A204.1 (cell line): ENCODE results near the gene RREB1.

Source experiments
- FAIRE-seq: peaks from 2 replicates; lab custom pipeline; 2012; peaks lifted over from hg19 to GRCh38; lab: Jason Lieb, UNC

The RREB1 gene, protein sequence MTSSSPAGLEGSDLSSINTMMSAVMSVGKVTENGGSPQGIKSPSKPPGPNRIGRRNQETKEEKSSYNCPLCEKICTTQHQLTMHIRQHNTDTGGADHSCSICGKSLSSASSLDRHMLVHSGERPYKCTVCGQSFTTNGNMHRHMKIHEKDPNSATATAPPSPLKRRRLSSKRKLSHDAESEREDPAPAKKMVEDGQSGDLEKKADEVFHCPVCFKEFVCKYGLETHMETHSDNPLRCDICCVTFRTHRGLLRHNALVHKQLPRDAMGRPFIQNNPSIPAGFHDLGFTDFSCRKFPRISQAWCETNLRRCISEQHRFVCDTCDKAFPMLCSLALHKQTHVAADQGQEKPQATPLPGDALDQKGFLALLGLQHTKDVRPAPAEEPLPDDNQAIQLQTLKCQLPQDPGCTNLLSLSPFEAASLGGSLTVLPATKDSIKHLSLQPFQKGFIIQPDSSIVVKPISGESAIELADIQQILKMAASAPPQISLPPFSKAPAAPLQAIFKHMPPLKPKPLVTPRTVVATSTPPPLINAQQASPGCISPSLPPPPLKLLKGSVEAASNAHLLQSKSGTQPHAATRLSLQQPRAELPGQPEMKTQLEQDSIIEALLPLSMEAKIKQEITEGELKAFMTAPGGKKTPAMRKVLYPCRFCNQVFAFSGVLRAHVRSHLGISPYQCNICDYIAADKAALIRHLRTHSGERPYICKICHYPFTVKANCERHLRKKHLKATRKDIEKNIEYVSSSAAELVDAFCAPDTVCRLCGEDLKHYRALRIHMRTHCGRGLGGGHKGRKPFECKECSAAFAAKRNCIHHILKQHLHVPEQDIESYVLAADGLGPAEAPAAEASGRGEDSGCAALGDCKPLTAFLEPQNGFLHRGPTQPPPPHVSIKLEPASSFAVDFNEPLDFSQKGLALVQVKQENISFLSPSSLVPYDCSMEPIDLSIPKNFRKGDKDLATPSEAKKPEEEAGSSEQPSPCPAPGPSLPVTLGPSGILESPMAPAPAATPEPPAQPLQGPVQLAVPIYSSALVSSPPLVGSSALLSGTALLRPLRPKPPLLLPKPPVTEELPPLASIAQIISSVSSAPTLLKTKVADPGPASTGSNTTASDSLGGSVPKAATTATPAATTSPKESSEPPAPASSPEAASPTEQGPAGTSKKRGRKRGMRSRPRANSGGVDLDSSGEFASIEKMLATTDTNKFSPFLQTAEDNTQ (N-terminal part only)

DNA sequence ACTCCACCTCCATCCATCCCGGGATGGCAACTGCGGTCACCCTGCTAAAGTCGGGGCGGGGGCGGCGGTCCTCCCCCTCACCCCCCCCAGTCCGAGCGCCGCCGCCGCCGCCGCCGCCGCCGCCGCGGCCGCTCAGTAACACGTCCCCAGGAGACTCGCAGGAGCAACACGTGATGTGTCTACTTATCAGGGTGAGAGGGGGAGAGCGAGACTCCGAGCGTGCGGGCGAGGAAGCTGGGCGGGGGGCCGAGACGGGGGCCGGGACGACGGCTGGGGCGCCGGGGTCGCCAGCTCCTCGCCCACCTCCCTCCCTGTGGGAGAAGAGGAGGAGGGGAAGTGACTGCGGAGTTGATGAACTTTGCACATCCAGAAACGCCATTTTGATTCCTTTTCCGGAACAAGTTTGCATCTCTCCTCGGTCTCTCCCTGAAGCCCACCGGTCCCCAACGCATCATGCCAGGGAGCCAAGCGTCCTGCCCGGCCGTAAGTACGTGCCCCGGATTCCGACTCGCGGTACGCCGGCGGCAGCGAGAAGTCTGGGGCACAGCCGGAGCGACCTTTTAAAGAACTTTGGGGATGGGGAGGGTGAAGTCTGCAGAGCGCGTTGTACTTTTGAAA lies at the start of gene RREB1:
TSS of gene RREB1 (plus strand) at position 384 of the 618 bp plus-strand sequence. CDS start 73,951 bp downstream, outside the sequence.
- no peak for FAIRE-seq

DNA sequence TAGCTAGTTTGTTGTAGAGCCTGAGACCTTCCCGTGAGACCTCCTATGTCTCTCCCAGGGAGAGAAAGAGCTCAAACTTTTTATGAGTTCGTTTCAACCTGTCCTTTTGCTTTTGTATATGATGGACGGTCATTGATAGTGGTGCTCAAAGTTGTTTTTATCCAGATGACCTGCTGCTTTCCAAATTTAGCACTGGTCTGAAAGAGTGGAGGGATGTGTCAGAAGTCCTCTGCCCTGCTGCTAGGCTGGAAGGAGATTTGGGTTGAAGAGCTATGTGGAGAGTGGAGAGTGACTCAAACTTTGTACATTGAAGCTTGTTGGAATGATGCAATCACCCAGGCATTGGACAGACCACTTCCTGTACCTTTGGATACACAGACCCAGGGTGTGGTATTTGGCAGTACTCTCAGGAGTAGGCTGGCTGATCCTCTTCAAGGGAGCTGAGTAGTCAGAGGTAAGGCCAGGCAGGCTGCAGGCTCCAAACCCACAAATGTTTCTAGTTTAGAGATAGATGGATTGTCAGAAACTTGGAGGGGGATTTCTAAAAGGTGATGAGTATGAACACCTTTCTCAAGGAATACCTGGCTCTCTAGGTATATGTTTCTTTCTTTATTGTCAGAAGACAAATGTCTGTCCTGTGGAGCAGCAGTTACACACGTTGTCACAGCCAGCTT lies 49.4 kb upstream of the RREB1 start:
- FAIRE-seq: no peak

DNA sequence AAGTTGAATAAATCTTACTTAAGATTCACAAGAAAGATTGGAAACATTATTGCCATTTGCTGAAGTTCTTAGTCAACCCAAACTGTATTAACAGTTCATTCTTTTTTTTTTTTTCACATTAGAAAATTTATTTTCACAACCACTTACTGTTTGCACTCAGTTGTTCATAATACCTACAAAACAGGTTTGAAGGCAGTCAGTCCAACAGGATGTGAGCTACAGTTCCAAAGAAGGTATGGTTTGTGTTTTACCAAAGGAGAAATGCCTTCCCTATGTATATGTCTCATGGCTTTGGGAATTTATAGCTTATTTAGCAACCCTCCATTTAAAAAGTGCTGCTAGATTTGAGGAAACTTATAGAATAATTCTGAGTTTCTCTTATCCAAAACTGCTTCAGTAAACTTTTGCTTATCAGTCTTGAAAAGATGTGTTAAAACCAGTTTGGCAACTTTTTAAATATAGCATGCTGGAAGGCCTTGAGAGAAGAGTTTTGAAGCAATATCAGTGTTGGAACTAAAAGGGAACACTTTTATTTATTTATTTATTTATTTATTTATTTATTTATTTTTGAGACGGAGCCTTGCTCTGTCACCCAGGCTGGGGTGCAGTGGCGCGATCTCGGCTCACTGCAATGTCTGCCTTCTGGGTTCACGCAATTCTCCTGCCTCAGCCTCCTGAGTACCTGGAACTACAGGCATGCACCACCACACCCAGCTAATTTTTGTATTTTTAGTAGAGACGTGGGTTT lies 46.8 kb upstream of the RREB1 start:
- FAIRE-seq: no peak

GRCh38 chr6:7062451-7063162 lies 45.2 kb upstream of the RREB1 start:
- FAIRE-seq: no peak

DNA sequence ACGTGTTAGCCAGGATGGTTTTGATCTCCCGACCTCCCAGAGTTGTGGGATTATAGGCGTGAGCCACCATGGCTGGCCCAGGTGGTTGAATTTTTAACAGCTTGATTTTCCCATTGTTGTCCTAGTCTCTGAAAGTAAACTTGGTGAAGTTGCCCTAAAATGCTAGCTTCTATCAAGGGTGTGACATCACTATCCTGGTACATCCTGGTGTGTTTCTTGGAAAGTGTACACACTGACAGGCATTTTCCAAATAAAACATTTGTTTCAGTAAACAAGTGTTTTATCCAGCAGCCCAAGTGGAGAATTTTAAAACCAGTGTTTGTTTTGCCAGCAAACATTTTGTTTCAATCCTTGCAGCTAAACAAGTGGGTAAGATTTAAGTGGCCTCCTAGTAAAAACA lies 40.5 kb upstream of the RREB1 start:
- FAIRE-seq: no peak

GRCh38 chr6:7071405-7071804 lies 36.4 kb upstream of the RREB1 start:
- FAIRE-seq: no peak

GRCh38 chr6:7073082-7073820 lies 34.5 kb upstream of the RREB1 start:
- FAIRE-seq: no peak

DNA sequence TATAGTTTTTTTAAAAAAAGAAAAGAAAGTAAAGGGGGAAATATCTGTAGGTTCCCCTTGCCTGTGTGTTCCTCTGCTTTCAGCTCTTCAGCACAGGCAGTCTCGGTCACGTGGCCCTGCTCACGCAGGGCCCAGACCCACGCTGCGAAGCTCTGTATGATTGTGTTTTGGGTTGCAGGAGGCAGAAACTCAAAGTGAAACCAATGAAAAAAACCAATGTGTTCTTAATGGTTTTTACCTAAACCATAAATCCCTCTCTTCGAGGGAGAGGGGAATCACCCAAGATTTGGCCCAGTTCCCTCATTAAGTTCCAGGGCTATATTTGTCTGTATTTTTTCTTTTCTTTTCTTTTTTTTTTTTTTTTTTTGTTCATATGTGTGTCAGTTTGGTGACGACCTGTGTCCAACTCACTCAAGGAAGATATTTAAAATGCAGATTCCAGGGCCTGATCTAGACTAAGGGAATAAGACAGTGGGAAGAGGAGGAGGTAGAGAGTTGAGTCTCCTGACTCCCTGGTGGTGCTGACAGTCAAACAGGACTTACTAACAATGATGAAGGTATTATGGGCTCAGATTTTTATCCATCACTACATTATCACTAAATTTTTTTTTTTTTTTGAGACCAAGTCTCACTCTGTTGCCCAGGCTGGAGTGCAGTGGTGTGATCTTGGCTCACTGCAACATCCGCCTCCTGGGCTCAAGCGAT lies 33.8 kb upstream of the RREB1 start:
- no peak for FAIRE-seq

- no peak for FAIRE-seq
These were observed 32.9 kb upstream of the RREB1 start for GRCh38 chr6:7074870-7075269.

- FAIRE-seq: no peak
These were observed 32.3 kb upstream of the RREB1 start for GRCh38 chr6:7075341-7076000.

- no peak for FAIRE-seq
These were observed 29.9 kb upstream of the RREB1 start for GRCh38 chr6:7077856-7078255.

- FAIRE-seq: no peak
These were observed 28.9 kb upstream of the RREB1 start for GRCh38 chr6:7078856-7079255.

GRCh38 chr6:7080311-7080710 lies 27.4 kb upstream of the RREB1 start:
- FAIRE-seq: no peak

GRCh38 chr6:7085911-7086310 lies 21.9 kb upstream of the RREB1 start:
- no peak for FAIRE-seq

DNA sequence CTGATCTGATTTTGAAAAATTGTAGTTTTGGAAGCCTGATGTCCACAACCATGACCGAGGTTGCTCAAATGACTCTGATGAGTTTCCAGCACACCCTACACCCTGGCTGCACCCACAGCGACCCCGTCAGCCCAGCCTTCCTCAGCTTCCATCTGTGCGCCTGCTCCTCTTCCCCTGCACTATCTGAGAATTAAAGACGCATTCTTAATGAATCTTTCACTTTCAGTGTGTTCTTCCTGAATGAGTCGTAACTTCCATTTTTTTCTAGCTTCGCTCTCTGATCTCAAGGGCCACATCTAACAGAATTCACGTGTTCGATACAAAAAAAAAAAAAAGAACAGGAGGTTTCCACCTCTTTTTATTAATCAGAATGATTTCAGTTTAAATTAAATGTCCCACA lies 21.3 kb upstream of the RREB1 start:
- no peak for FAIRE-seq

DNA sequence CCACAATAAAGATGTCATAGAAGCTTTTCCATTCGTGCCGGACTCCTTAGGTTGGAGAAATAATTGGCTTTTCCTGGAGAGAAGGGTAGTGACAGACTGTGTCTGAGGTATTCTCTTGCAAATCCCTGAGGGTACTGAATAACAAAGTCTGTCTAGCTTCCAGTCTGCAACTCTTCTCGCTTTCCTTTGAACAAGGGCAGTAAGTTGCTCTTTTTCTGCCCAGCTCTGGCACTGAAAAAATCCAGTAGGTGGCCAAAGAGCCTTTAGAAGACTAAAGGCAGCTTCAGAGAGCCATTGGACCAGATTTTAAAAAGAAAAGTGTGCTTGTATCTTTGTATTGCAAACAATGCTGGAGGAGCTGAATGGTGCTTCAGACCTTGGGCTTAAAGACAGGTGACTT lies 20.7 kb upstream of the RREB1 start:
- no peak for FAIRE-seq

- FAIRE-seq: no peak
These were observed 20.2 kb upstream of the RREB1 start for GRCh38 chr6:7087491-7087979.

DNA sequence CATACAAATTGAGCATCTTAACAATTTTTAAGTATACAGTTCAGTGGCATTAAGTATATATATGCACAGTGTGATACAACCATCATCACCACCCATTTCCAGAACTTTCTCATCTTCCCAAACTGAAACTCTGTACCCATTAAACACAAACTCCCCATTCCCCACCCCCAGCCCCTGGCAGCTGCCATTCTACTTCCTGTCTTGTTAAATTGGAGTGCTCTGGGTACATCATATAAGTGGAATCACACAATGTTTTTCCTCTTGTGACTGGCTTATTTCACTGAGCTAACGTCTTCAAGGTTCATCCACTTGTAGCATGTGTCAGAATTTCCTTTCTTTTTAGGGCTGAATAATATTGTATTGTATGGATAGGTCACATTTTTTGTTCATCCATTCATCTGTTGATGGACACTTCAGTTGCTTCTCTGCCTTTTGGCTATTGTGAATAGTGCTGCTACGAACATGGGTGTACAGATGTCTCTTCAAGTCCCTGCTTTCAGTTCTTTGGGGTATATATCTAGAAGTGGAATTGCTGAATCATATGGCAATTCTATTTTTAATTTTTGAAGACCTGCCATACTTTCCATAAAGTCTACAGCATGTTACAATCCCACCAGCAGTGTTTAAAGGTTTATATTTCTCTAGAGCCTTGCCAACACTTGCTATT lies 19.6 kb upstream of the RREB1 start:
- no peak for FAIRE-seq
